ENCODE results near the gene ADGRD1.

- TF ChIP-seq TCF4 (CRISPR knock-in tag; IDR thresholded peaks at IDR 0.05; ENCODE audit: borderline replicate concordance) (no peak), ZC3H10 (CRISPR knock-in tag; IDR thresholded peaks at IDR 0.05) (no peak), RARB (CRISPR knock-in tag; IDR thresholded peaks at IDR 0.05) (no peak), SNAI2 (CRISPR knock-in tag; IDR thresholded peaks at IDR 0.05) (no peak)
Observed at GRCh38 chr12:131174901-131175300, 221.2 kb downstream of the ADGRD1 start.
